Measurements from ENCODE around the gene CTIF. TPM values are rescaled to one million over a fixed set of nuclear protein-coding genes. Genes with fewer than 3 reads are reported as not detected.

The CTIF gene
- total RNA-seq, 4 donors from 2014 or later, result 16.6 to 116 (median 34.5) TPM

GRCh38 chr18:48702346-48703027 is 163.7 kb downstream of the CTIF start:
- Histone ChIP-seq H3K4me3 (no peak overlapping the region), H3K4me1 (no peaks in the 10 kb centered on the region), H3K9me3 (no peaks in the 10 kb centered on the region), H3K27ac (no peak overlapping the region), H3K27me3 (no peaks in the 10 kb centered on the region), H3K36me3 (no peaks in the 10 kb centered on the region)
- TF ChIP-seq, protein P1, sequence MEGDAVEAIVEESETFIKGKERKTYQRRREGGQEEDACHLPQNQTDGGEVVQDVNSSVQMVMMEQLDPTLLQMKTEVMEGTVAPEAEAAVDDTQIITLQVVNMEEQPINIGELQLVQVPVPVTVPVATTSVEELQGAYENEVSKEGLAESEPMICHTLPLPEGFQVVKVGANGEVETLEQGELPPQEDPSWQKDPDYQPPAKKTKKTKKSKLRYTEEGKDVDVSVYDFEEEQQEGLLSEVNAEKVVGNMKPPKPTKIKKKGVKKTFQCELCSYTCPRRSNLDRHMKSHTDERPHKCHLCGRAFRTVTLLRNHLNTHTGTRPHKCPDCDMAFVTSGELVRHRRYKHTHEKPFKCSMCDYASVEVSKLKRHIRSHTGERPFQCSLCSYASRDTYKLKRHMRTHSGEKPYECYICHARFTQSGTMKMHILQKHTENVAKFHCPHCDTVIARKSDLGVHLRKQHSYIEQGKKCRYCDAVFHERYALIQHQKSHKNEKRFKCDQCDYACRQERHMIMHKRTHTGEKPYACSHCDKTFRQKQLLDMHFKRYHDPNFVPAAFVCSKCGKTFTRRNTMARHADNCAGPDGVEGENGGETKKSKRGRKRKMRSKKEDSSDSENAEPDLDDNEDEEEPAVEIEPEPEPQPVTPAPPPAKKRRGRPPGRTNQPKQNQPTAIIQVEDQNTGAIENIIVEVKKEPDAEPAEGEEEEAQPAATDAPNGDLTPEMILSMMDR (IDR thresholded peaks at IDR 0.05), result no peak
- TF ChIP-seq POLR2A (IDR thresholded peaks at IDR 0.05), result no peak
- DNase-seq, result no peak

DNA sequence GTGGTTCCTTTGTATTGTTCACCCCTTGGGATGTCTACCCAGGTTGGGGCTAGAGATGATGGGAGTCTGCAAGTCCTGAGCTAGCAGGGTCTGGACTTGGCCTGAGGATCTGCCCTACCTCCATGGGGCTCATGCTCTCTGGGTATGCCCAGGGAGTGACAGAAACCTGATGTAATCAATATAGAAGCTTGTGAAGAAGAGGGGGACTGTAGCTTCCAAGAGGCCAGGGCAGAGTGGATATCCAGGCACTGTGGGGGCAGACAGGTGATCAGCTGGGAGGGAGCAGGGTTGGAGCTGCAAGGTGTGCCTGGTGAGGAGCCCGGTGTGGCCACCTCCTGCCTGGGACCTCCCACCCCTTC is 164.2 kb downstream of the CTIF start:
- no peaks in the 10 kb centered on the region for H3K27me3 ChIP-seq
- no peaks in the 10 kb centered on the region for H3K36me3 ChIP-seq
- H3K4me3 ChIP-seq, result no peak overlapping the region
- TF ChIP-seq, protein P1 (IDR thresholded peaks at IDR 0.05), result no peak
- H3K4me1 ChIP-seq, result no peaks in the 10 kb centered on the region
- no peaks in the 10 kb centered on the region for H3K9me3 ChIP-seq
- no peak for DNase-seq
- H3K27ac ChIP-seq, result no peak overlapping the region

GRCh38 chr18:48703418-48703817 is 164.6 kb downstream of the CTIF start:
- TF ChIP-seq, protein P1 (IDR thresholded peaks at IDR 0.05), result no peak
- no peak for TF ChIP-seq POLR2A (IDR thresholded peaks at IDR 0.05)
- H3K9me3 ChIP-seq, result no peaks in the 10 kb centered on the region
- no peak overlapping the region for H3K4me3 ChIP-seq
- H3K27me3 ChIP-seq, result no peaks in the 10 kb centered on the region
- no peaks in the 10 kb centered on the region for H3K4me1 ChIP-seq
- H3K27ac ChIP-seq, result no peak overlapping the region
- no peaks in the 10 kb centered on the region for H3K36me3 ChIP-seq
- DNase-seq, result no peak

GRCh38 chr18:48705043-48705442 is 166.2 kb downstream of the CTIF start:
- H3K9me3 ChIP-seq, result no peaks in the 10 kb centered on the region
- no peak overlapping the region for H3K4me3 ChIP-seq
- H3K36me3 ChIP-seq, result no peaks in the 10 kb centered on the region
- TF ChIP-seq POLR2A (IDR thresholded peaks at IDR 0.05), result no peak
- TF ChIP-seq, protein P1 (IDR thresholded peaks at IDR 0.05), result no peak
- no peaks in the 10 kb centered on the region for H3K4me1 ChIP-seq
- no peak for DNase-seq
- no peak overlapping the region for H3K27ac ChIP-seq
- H3K27me3 ChIP-seq, result no peaks in the 10 kb centered on the region

DNA sequence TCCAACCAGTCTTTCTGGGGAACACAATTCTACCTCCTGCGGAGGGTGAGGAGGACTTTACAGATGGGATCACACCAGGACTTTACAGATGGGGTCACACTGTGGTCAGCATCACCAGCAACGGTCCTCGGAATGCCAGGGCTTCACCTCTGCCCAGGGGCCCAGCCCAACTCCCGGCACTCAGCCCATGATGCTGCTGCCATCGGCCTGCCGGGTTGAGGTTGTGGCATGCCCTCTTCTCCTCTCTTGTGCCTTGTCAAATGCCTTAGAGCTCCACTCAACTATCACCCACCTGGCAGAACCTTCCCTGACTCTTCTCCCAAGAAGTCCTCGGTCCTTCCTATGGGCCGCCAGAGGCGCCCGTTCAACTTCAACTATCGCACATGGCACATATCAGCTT is 166.7 kb downstream of the CTIF start:
- Histone ChIP-seq H3K9me3 (no peaks in the 10 kb centered on the region), H3K4me1 (no peaks in the 10 kb centered on the region), H3K36me3 (no peaks in the 10 kb centered on the region), H3K4me3 (no peak overlapping the region), H3K27me3 (no peaks in the 10 kb centered on the region), H3K27ac (no peak overlapping the region)
- TF ChIP-seq POLR2A (IDR thresholded peaks at IDR 0.05), result no peak
- TF ChIP-seq, protein P1 (IDR thresholded peaks at IDR 0.05), result no peak
- peak in 1 of 3 donors; percentile 12 for DNase-seq

GRCh38 chr18:48706731-48707130 is 167.9 kb downstream of the CTIF start:
- TF ChIP-seq, protein P1 (IDR thresholded peaks at IDR 0.05), result no peak
- TF ChIP-seq POLR2A (IDR thresholded peaks at IDR 0.05), result no peak
- no peak overlapping the region for H3K27ac ChIP-seq
- H3K9me3 ChIP-seq, result no peaks in the 10 kb centered on the region
- H3K4me3 ChIP-seq, result no peak overlapping the region
- H3K36me3 ChIP-seq, result no peaks in the 10 kb centered on the region
- H3K4me1 ChIP-seq, result no peaks in the 10 kb centered on the region
- no peaks in the 10 kb centered on the region for H3K27me3 ChIP-seq
- peak in 1 of 3 donors; percentile 10 for DNase-seq
